ENCODE measurements around the gene GRIK2.

The GRIK2 gene

GRCh38 chr6:101396548-101397173 lies 3.2 kb downstream of the GRIK2 start:
- TF ChIP-seq SIN3A (IDR thresholded peaks at IDR 0.05; ENCODE audit: borderline replicate concordance, insufficient read depth, low read length) (peak; percentile 68; the same call in 1 of the 2 replicates), REST (IDR thresholded peaks at IDR 0.05; ENCODE audit: insufficient read depth in 1 of 2, low read depth in 2 of 2, low read length in 2 of 2) (peak; percentile 92 to 99), FOXP2 (optimal IDR thresholded peaks at IDR 0.05; ENCODE audit: borderline replicate concordance, extremely low read depth, extremely low read length, insufficient read depth) (no peak)

GRCh38 chr6:101397199-101397598 lies 3.7 kb downstream of the GRIK2 start:
- no peak; a peak in 1 of 4 replicates for TF ChIP-seq REST (IDR thresholded peaks at IDR 0.05; ENCODE audit: insufficient read depth in 1 of 2, low read depth in 2 of 2, low read length in 2 of 2)
- TF ChIP-seq TAF1 (IDR thresholded peaks at IDR 0.05; ENCODE audit: borderline replicate concordance, insufficient read depth, low read length) = no peak
- TF ChIP-seq FOXP2 (optimal IDR thresholded peaks at IDR 0.05; ENCODE audit: borderline replicate concordance, extremely low read depth, extremely low read length, insufficient read depth) = no peak
- TF ChIP-seq SIN3A (IDR thresholded peaks at IDR 0.05; ENCODE audit: borderline replicate concordance, insufficient read depth, low read length) = no peak
- no peak for TF ChIP-seq POLR2AphosphoS5 (IDR thresholded peaks at IDR 0.05; ENCODE audit: low read depth, low read length)

- TF ChIP-seq POLR2AphosphoS5 (IDR thresholded peaks at IDR 0.05; ENCODE audit: low read depth, low read length) (no peak), SIN3A (IDR thresholded peaks at IDR 0.05; ENCODE audit: borderline replicate concordance, insufficient read depth, low read length) (no peak), REST (IDR thresholded peaks at IDR 0.05; ENCODE audit: insufficient read depth in 1 of 2, low read depth in 2 of 2, low read length in 2 of 2) (no peak), FOXP2 (optimal IDR thresholded peaks at IDR 0.05; ENCODE audit: borderline replicate concordance, extremely low read depth, extremely low read length, insufficient read depth) (no peak)
Observed at GRCh38 chr6:101398716-101399615, 5.5 kb downstream of the GRIK2 start.

- TF ChIP-seq REST (IDR thresholded peaks at IDR 0.05; ENCODE audit: insufficient read depth in 1 of 2, low read depth in 2 of 2, low read length in 2 of 2) (no peak), SIN3A (IDR thresholded peaks at IDR 0.05; ENCODE audit: borderline replicate concordance, insufficient read depth, low read length) (no peak), POLR2AphosphoS5 (IDR thresholded peaks at IDR 0.05; ENCODE audit: low read depth, low read length) (no peak), TAF1 (IDR thresholded peaks at IDR 0.05; ENCODE audit: borderline replicate concordance, insufficient read depth, low read length) (no peak), FOXP2 (optimal IDR thresholded peaks at IDR 0.05; ENCODE audit: borderline replicate concordance, extremely low read depth, extremely low read length, insufficient read depth) (no peak)
Observed at GRCh38 chr6:101399616-101400162, 6.2 kb downstream of the GRIK2 start.

Measured in PFSK-1 (cell line).